Pancreas (tissue), 10 donors: ENCODE results near the gene CDKAL1. TPM values are rescaled to one million over a fixed set of nuclear protein-coding genes. Genes with fewer than 3 reads are reported as not detected.
"Not testable (repeated sequence)": the region's sequence is repeated elsewhere in the genome, so short reads cannot be mapped to it uniquely, and the experiment has no call there.

Experiments
- ATAC-seq, 4 donors: fragments of 200-7000 bp; cut with Tn5 transposase; one replicate each; pipeline versions ENCODE4 v1.8.0 to v1.9.1; 2020; ENCODE audit warnings: mild to moderate bottlenecking in 4 of 4, moderate library complexity in 4 of 4
- DNase-seq, 6 donors: peaks; one replicate each; pipeline ENCODE4 v3.0.0-alpha.2; 2020
- FAIRE-seq: peaks from 2 replicates; lab custom pipeline; 2012; peaks lifted over from hg19 to GRCh38; lab: Jason Lieb, UNC
- H3K27ac ChIP-seq, 4 donors: fragments of 200-600 bp; sonication (generic); 1 replicate in 3 of 4; 2 replicates in 1 of 4; pipeline versions ENCODE4 v1.5.0 to v1.8.0; 2020
- H3K27me3 ChIP-seq, 4 donors: fragments of 200-600 bp; one replicate each; pipeline ENCODE4 v1.8.0; 2021
- H3K36me3 ChIP-seq, 3 donors: fragments of 200-600 bp; sonication (generic) in 1 of 3; one replicate each; pipeline versions ENCODE4 v1.5.0 to v1.8.0; 2020 to 2021
- H3K4me1 ChIP-seq, 3 donors: fragments of 200-600 bp; one replicate each; pipeline ENCODE4 v1.8.0; 2021
- H3K4me3 ChIP-seq, 4 donors: fragments of 200-600 bp; sonication (generic) in 2 of 4; one replicate each; pipeline versions ENCODE4 v1.5.0 to v1.8.0; 2020 to 2021
- H3K9me3 ChIP-seq, 4 donors: fragments of 200-600 bp; one replicate each; pipeline ENCODE4 v1.8.0; 2021
- CTCF ChIP-seq, 4 donors: fragments of 200-600 bp; sonication (generic) in 3 of 4; IDR thresholded peaks; one replicate each; pipeline versions ENCODE4 v1.5.0 to v1.8.0; 2021; ENCODE audit warnings: antibody characterized with exemption in 4 of 4
- WGBS, 2 donors: extraction: QIAGEN DNeasy Blood & Tissue Kit; methylation state at CpG; one replicate each; pipeline ENCODE4 v1.1.7; 2013; 5-methylcytosine and 5-hydroxymethylcytosine counted together
- intact Hi-C, 3 donors: fragments of 100-400 bp; cut with DNase I; formaldehyde crosslinking; loops; one replicate each; pipeline versions ENCODE4 v1.11.1 to v1.14.2; 2022
- polyA plus RNA-seq, 2 donors: library from polyadenylated mRNA; stranded (reverse); fragments of 200-250 nt; gene quantifications; one replicate each; pipeline ENCODE4 v1.2.3, GENCODE V29; 2013
- total RNA-seq, 6 donors: library from RNA; stranded (reverse); fragmentation: NEBNext Ultra II Directional in 4 of 6; extraction: Animal tissue kit (Norgen Biotek cat#: 25700) in 4 of 6; gene quantifications; one replicate each; pipeline versions ENCODE4 v1.2.1 to v1.2.4, GENCODE V29; 2021 to 2023
- donor health status: healthy with polysubstance abuse.
- donor health status: DM: no; HTN: no; CAD: no; lungs with moderate emphysema.
- donor health status: DM: no; HTN: no; CAD: no.
- donor health status: control.
- donor health status: control.
- donor health status: Bipolar disorder and iron deficiency.
- donor health status: DM: yes; HTN: yes; CAD: no.
- donor health status: DM: no; HTN: no; CAD: no.
- donor health status: DM: no; HTN: no; CAD: no.
- donor health status: DM: yes; HTN: yes; CAD: no.

Gene CDKAL1
- total and polyA plus RNA-seq, 8 donors: 3.3 to 11.7 (median 8.2) TPM

GRCh38 chr6:20746805-20747558, 212.7 kb downstream of the CDKAL1 start:
- intact Hi-C loops: no loop called here
- WGBS, 2 donors: 91 to 93% methylated on average over 6 of the region's 6 CpGs
- ATAC-seq: no peak

GRCh38 chr6:20747991-20748390, 213.7 kb downstream of the CDKAL1 start:
- Histone ChIP-seq H3K36me3 (no peaks in the 10 kb centered on the region), H3K4me1 (peaks cover 0 to 13% (median 4%) of the 10 kb centered on the region in 3 donors), H3K27ac (no peak overlapping the region), H3K4me3 (no peak overlapping the region), H3K9me3 (no peaks in the 10 kb centered on the region), H3K27me3 (no peaks in the 10 kb centered on the region)
- TF ChIP-seq CTCF (IDR thresholded peaks at IDR 0.05): no peak
- intact Hi-C loops: no loop called here
- FAIRE-seq (no peak), ATAC-seq (no peak), DNase-seq (no peak)
- 94 to 95% methylated on average over 2 of the region's 2 CpGs for WGBS, 2 donors

More at GRCh38 chr6:20746805-20747558, 212.7 kb downstream of the CDKAL1 start:
- H3K4me3 ChIP-seq: no peak overlapping the region
- FAIRE-seq: no peak
- no peaks in the 10 kb centered on the region for H3K36me3 ChIP-seq
- H3K27ac ChIP-seq: no peak overlapping the region
- H3K4me1 ChIP-seq: peaks cover 0 to 13% (median 4%) of the 10 kb centered on the region in 3 donors
- H3K27me3 ChIP-seq: no peaks in the 10 kb centered on the region
- no peaks in the 10 kb centered on the region for H3K9me3 ChIP-seq
- no peak for DNase-seq
- no peak for TF ChIP-seq CTCF (IDR thresholded peaks at IDR 0.05)

- DNase-seq (no peak), ATAC-seq (no peak), FAIRE-seq (no peak)
- Histone ChIP-seq H3K27ac (no peak overlapping the region), H3K4me1 (no peaks in the 10 kb centered on the region), H3K36me3 (no peaks in the 10 kb centered on the region), H3K4me3 (no peak overlapping the region), H3K27me3 (no peaks in the 10 kb centered on the region), H3K9me3 (no peaks in the 10 kb centered on the region)
- TF ChIP-seq CTCF (IDR thresholded peaks at IDR 0.05): no peak
- intact Hi-C loops: no loop called here
Measured at GRCh38 chr6:20751293-20751935, 217.2 kb downstream of the CDKAL1 start.

GRCh38 chr6:20755631-20756030, 221.4 kb downstream of the CDKAL1 start:
- ATAC-seq (no peak), DNase-seq (no peak), FAIRE-seq (no peak)
- Histone ChIP-seq H3K9me3 (no peaks in the 10 kb centered on the region), H3K4me3 (no peak overlapping the region), H3K4me1 (no peaks in the 10 kb centered on the region), H3K27me3 (no peaks in the 10 kb centered on the region), H3K27ac (no peak overlapping the region), H3K36me3 (no peaks in the 10 kb centered on the region)
- TF ChIP-seq CTCF (IDR thresholded peaks at IDR 0.05): no peak
- intact Hi-C loops: no loop called here

- WGBS, 2 donors: 94 to 99% methylated on average over 2 of the region's 2 CpGs
- H3K9me3 ChIP-seq, H3K27ac ChIP-seq, intact Hi-C loops, H3K36me3 ChIP-seq, H3K4me3 ChIP-seq, H3K27me3 ChIP-seq, H3K4me1 ChIP-seq, FAIRE-seq, ATAC-seq, DNase-seq: not testable (repeated sequence)
Measured at GRCh38 chr6:20756584-20757147, 222.4 kb downstream of the CDKAL1 start.
